Stimulated activated CD4-positive, alpha-beta T cell treated with anti-CD3 and anti-CD28 coated beads, TNF-alpha, amount 100 ng/mL, for 24 hours (primary cell): ENCODE data around the gene TOR3A.

Source experiments
- DNase-seq, 3 experiments: peaks; one replicate each; pipeline ENCODE4 v3.0.0-alpha.2; 2020; ENCODE audit warnings: low read depth in 3 of 3

Gene TOR3A

GRCh38 chr1:179145521-179145920 is 63.7 kb downstream of the TOR3A start:
- no peak for DNase-seq
